Measurements from ENCODE around the gene ESYT2. TPM values are rescaled to one million over a fixed set of nuclear protein-coding genes. Genes with fewer than 3 reads are reported as not detected.

The ESYT2 gene
- total RNA-seq, 1 donor from 2014 or later: 102 TPM

DNA sequence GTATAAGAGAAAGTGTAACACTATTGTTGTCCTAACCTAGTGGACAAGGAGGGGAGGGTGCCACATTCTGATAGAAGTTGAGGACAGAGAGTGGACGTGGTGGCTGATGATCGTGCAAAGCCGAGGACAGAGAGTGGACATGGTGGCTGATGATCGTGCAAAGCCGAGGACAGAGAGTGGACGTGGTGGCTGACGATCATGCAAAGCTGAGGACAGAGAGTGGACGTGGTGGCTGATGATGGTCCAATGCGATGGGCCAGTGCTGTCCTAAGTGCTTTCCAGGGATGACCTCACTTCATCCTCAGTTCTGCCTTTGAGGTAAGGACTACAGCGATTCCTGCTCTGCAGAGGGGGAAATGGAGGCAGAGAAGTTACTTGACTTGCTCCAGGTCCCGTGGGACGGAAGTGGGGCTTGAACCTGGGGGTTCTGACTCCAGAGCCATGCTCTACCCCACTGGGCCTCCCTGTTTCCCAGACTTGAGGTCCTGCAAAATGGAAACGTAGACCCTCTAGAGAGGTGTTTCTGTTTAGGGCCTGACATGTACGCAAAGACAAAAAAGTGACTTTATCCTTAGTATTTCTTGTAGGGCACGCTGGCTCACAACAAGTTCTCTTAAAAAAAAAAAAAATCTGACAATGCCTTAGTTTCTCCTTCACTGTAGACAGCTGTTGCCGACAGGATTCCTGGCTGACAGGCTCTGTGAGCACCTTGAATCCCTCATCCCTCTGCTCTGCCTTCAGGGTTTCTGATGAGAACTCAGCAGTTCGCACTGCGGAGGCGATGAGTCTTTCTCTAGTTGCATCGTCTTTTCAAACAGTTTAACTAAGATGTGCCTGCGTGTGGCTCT lies 104.4 kb downstream of the ESYT2 start:
- peaks cover 0 to 3% of the 10 kb centered on the region in 2 donors for H3K36me3 ChIP-seq
- H3K9me3 ChIP-seq: peaks cover 0 to 4% of the 10 kb centered on the region in 2 donors
- H3K27me3 ChIP-seq: no peaks in the 10 kb centered on the region
- no peak overlapping the region for H3K27ac ChIP-seq
- H3K4me1 ChIP-seq: no peaks in the 10 kb centered on the region
- TF ChIP-seq, protein P1, sequence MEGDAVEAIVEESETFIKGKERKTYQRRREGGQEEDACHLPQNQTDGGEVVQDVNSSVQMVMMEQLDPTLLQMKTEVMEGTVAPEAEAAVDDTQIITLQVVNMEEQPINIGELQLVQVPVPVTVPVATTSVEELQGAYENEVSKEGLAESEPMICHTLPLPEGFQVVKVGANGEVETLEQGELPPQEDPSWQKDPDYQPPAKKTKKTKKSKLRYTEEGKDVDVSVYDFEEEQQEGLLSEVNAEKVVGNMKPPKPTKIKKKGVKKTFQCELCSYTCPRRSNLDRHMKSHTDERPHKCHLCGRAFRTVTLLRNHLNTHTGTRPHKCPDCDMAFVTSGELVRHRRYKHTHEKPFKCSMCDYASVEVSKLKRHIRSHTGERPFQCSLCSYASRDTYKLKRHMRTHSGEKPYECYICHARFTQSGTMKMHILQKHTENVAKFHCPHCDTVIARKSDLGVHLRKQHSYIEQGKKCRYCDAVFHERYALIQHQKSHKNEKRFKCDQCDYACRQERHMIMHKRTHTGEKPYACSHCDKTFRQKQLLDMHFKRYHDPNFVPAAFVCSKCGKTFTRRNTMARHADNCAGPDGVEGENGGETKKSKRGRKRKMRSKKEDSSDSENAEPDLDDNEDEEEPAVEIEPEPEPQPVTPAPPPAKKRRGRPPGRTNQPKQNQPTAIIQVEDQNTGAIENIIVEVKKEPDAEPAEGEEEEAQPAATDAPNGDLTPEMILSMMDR (IDR thresholded peaks at IDR 0.05): no peak
- no peak for DNase-seq (ENCODE audit: low spot score in 2 of 2)
- no peak overlapping the region for H3K4me3 ChIP-seq
- intact Hi-C loops (cut with DNase I): no loop called here

DNA sequence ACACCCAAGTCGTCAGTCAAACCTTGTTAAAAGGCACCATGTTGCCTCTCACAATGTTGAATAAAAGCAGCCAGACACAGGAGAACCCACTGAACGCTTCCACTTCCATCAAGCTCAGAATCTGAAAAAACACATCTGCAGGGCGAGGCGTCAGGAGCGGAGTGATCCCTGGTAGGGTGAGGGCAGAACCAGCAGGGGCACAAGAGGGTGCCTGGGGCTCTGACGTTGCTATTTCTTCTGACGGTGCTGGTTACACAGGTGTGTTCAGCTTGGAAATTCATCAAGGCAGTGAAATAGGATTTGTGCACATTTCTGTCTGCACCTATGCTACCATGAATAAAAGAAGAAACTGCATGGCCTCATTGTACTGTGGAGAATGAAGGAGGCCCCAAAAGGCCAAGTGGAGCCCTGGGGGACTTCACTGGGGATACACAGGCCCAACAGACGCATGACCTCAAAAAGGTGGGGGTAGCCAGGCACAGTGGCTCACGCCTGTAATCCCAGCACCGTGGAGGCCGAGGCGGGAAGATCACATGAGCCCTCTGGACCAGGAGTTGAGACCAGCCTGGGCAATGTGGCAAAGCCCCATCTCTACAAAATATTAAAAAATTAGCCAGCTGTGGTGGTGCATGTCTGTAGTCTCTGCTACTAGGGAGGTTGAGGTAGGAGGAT lies 105.5 kb downstream of the ESYT2 start:
- Histone ChIP-seq H3K27ac (no peak overlapping the region), H3K27me3 (no peaks in the 10 kb centered on the region), H3K4me1 (no peaks in the 10 kb centered on the region), H3K36me3 (no peaks in the 10 kb centered on the region), H3K4me3 (no peak overlapping the region), H3K9me3 (peaks cover 0 to 4% of the 10 kb centered on the region in 2 donors)
- peak in 1 of 2 donors; percentile 60 for DNase-seq (ENCODE audit: low spot score in 2 of 2)
- intact Hi-C loops (cut with DNase I): no loop called here
- TF ChIP-seq, protein P1 (IDR thresholded peaks at IDR 0.05): no peak

DNA sequence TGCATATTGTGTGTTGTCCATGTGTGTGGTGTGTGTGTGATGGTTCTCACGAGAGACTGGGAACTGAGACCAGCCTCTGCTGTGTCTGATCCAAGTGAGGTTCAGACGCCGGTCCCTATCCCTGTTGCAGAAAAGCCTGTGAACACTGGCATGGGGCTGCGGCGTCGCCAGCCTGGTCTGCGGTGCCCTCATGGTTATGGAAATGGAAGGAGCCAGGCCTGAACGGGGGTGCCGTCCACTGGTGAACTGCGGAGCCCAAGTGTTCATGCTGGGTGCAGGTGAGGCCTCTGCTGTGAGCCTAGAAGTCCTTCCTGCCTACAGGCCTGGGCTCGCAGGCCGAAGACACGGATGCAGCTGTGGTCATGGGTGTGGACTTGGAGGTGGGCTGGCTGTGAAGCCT lies 106.0 kb downstream of the ESYT2 start:
- Histone ChIP-seq H3K36me3 (no peaks in the 10 kb centered on the region), H3K27me3 (no peaks in the 10 kb centered on the region), H3K4me3 (no peak overlapping the region), H3K4me1 (no peaks in the 10 kb centered on the region), H3K9me3 (peaks cover 0 to 4% of the 10 kb centered on the region in 2 donors), H3K27ac (no peak overlapping the region)
- intact Hi-C loops (cut with DNase I): no loop called here
- peak in 1 of 2 donors; percentile 54 for DNase-seq (ENCODE audit: low spot score in 2 of 2)
- TF ChIP-seq, protein P1 (IDR thresholded peaks at IDR 0.05): no peak

DNA sequence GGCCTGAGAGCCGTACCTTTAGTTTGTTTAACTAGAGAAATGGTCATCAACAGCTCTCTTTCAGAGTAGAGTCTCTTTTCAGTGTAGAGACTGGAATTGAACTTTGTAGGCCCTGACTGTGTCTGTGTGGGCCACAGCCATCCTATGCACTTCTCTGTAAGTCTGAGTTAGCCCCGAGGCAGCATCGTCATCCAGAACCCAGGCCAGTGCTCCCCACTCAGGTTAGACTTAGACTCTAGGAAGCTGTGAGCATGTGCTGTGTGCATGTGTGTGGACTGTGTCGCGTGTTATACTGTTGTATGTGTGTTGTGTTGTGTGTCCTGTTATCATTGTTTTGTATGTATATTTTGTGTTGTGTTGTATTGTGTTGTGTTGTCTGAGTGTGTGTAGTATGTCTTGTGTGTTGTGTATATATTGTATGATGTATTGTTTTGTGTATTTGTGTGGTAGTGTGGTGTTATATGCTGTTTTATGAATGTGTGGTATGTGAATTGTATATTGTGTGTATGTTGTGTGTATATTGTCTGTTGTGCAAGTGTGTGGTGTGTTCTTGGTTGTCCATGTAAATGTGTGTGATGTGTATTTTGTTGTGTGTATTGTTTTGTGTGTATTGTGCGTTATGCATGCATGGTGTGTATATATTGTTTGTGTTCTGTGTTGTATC lies 106.6 kb downstream of the ESYT2 start:
- Histone ChIP-seq H3K27me3 (no peaks in the 10 kb centered on the region), H3K9me3 (peaks cover 0 to 4% of the 10 kb centered on the region in 2 donors), H3K36me3 (no peaks in the 10 kb centered on the region), H3K4me3 (no peak overlapping the region), H3K4me1 (no peaks in the 10 kb centered on the region), H3K27ac (no peak overlapping the region)
- TF ChIP-seq, protein P1 (IDR thresholded peaks at IDR 0.05): no peak
- intact Hi-C loops (cut with DNase I): no loop called here
- no peak for DNase-seq (ENCODE audit: low spot score in 2 of 2)

DNA sequence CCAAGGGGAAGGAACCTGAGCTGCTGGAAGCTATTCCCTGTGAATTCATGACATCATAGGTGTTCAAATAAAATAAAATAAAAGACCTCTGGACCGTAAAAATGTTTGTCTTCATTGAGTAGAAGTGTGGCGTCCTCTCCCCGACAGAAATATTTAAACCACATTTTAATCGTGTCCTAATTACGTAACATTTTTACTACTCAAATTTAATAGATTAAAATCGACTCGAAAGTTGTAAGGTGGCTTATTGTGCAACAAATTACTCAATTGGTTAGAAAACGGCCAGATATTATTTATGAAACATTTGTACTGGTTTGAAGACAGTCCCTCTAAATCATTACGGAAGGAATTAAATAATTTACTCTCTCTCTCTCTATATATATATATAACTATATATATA lies 109.2 kb downstream of the ESYT2 start:
- no peak for DNase-seq (ENCODE audit: low spot score in 2 of 2)
- H3K27ac ChIP-seq: no peak overlapping the region
- H3K4me3 ChIP-seq: no peak overlapping the region
- no peaks in the 10 kb centered on the region for H3K4me1 ChIP-seq
- intact Hi-C loops (cut with DNase I): no loop called here
- TF ChIP-seq, protein P1 (IDR thresholded peaks at IDR 0.05): no peak
- no peaks in the 10 kb centered on the region for H3K27me3 ChIP-seq
- peaks cover 0 to 4% of the 10 kb centered on the region in 2 donors for H3K9me3 ChIP-seq
- no peaks in the 10 kb centered on the region for H3K36me3 ChIP-seq

All from ascending aorta (tissue), 2 donors.